T1000 (cell line): ENCODE measurements around the gene TRPM5.

ENCODE experiments used
- DNase-seq: peaks from one replicate; lab custom pipeline; 2025; ENCODE audit warnings: mixed read lengths; lab: John Stamatoyannopoulos, UW

TRPM5 gene

DNA sequence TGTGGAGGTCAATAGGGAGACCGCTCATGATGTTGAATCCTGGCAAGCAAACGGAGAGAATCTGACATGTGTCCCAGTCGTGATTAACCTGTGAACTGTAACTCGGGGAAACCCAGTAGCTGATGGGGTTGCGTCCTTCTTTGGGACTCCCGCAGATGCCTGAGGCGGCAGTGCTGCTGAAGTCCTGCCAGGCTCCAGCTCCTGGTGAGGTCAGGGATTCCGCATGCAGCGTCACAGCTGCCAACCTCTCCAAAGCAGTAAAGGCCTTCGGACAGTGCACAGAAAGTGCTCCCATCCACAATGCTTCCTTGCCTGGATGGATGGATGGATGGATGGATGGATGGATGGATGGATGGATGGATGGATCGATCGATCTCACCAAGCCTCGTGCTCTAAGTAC is 14.0 kb upstream of the TRPM5 start:
- DNase-seq, result no peak

GRCh38 chr11:2453436-2453835 is 9.1 kb upstream of the TRPM5 start:
- DNase-seq, result no peak

GRCh38 chr11:2452321-2453012 is 8.2 kb upstream of the TRPM5 start:
- no peak for DNase-seq

- DNase-seq, result no peak
Measured at GRCh38 chr11:2451916-2452315, 7.6 kb upstream of the TRPM5 start.

DNA sequence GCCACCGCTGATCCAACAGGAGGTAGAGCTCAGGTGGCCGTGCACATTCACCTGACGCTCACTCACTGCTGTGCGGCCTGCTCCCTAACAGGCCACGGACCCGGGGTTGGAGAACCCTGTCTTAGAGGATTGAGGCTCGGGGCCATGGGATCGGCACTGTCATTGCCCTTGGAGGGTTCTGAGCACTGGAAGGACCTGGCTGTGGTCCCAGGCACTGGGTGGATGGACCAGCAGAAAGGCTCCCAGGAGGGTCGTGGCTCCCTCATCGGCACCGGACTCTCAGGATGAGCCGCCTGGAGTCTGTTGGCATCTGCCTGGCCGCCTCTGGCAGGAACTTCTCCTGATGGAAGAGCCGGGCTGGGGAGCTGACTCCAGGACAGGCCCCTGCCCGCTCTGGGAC is 7.0 kb upstream of the TRPM5 start:
- DNase-seq, result no peak

GRCh38 chr11:2450321-2451041 is 6.2 kb upstream of the TRPM5 start:
- DNase-seq, result no peak

DNA sequence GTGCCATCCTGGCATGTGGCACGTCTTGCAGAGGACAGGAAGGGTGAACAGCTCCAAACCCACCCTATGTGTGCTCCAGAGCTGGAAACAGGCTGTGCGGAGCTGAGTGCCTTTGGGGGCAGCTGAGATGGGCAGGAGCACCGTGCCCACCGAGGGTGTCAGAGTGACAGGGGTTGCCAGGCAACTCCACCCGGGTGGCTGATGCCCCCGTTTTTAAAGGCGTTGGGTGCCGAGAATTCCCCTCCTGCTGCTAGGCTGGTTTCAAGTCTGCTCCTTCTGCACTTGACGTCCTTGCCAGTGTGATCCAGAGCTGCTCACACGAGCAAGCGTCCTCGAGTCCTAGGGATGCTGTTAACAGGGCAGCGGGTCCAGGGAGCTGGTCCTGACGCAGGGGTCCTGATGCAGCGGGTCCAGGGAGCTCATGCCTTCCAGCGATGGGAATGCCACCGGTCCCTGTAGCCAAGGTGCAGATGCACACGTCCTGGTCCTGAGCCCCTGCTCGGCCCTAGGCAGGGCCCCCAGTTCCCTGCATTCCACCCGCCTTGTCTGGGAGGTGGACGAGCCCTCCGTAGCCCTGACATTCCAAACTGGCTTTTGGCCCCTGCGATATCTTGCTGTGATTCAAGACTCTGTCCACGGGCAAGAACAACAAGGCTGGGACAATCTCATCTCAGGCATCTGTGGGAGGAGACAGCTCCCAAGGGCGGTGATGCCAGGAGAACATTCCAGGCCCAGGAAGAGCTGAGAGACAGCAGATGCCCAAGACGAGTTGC is 5.4 kb upstream of the TRPM5 start:
- DNase-seq, result no peak

DNA sequence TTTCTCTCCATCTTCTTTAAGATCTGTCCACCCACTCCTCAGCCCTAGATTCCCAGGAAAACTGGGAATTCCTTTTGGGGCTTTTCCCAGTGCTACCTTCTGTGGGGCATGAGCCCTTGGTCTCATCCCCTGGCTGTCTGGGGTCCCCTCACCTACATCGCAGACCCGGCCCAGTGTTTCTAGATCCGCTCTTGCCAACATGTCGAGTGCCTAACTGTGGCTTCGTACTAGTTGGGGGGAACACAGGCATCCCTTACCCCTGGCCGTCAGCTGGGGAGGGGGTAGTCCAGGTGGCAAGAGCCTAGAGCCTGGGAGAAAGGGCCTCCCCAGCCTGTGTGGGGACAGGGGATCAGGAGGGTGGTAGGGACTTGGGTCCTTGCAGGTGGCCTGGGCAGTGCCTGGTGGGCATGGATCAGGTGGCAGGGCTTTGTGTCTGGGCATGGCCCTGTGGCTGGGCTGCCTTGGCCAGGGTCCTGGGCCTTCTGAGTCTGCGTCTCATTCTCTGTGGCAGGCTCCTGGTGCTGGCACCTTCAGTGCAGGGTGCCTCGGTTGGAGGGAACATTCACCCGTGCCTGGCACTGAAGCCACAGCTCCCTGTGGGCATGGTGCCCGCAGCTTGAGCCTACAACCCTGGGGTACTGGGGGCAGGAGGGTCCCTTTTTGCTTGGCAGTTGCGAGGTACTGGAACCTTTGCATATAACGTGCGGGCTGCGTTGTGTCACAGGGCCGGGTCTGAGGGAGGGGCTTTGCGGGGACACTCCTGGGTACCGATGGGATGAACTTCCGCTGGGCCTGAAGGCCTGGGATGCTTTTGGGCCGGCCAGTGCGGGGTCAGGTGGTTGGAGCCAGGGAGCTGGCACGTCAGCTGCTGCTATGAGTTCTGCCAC is 4.6 kb upstream of the TRPM5 start:
- no peak for DNase-seq

DNA sequence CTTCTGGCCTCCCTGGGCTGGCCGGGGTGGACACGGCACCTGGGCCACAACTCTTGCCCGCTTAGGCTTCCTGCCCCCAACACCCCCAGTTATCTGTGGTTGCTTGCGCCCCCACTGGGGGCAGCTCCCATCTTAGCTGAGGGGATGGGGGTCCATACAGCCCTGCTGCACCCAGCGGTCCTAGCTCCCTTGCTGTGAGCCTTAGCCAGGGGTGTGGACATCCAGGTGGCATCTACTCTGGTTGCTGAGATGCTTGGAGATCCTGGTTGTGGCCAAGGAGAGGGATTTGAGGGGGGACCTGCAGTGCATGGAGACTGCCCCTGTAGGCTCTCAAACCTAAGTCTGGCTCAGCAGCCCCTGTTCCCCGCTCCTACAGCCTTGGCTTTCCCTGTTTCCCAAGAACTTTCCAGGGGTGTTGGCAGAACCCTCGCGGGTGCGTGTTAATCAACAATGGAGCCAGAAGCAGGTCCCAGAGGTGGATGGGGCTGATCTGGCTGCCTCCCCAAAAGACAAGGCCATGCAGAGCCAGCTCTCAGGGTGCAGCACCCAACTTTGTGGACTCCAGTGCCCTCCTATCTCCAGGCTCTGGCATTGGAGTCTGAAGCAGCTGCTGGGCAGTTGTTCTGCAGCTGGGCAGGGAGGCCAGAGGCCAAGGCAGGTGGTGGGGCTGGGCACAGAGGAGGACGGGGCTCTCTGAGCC is 3.8 kb upstream of the TRPM5 start:
- no peak for DNase-seq

- DNase-seq, result no peak
Measured at GRCh38 chr11:2447253-2447950, 3.1 kb upstream of the TRPM5 start.

DNA sequence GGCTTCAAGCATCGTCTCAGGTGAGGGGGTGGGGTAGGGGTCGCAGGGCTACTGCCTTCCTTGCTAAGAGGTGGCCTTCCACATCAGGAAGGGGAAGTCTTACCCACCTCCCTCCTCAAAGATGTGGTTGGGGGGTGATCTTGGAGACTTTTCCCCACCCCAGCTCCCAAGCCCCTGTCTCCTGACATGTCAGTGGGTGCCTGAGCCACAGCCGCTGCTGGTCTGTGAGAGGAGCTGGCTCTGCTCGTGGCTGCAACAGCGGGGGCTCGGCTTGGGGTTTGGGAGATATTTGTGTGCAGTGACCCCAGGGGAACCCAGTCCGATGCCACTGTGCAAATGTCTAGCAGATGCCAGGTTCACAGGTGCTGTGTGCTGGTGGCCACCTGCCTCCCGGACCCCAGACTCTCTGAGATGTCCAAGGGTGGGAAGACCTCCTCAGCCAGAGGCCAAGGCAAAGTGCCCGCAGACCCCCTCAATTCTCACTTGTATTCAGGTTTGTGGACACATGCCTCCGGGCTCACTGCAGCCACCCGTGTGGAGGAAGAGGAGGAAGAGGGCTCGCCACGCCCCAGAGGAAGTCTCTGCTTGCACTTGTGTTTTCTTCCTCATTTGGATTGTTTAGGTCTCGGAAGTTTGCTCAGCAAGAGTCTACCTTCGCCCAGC is 2.4 kb upstream of the TRPM5 start:
- DNase-seq, result no peak

- DNase-seq, result no peak
Measured at GRCh38 chr11:2445746-2446551, 1.6 kb upstream of the TRPM5 start.

DNA sequence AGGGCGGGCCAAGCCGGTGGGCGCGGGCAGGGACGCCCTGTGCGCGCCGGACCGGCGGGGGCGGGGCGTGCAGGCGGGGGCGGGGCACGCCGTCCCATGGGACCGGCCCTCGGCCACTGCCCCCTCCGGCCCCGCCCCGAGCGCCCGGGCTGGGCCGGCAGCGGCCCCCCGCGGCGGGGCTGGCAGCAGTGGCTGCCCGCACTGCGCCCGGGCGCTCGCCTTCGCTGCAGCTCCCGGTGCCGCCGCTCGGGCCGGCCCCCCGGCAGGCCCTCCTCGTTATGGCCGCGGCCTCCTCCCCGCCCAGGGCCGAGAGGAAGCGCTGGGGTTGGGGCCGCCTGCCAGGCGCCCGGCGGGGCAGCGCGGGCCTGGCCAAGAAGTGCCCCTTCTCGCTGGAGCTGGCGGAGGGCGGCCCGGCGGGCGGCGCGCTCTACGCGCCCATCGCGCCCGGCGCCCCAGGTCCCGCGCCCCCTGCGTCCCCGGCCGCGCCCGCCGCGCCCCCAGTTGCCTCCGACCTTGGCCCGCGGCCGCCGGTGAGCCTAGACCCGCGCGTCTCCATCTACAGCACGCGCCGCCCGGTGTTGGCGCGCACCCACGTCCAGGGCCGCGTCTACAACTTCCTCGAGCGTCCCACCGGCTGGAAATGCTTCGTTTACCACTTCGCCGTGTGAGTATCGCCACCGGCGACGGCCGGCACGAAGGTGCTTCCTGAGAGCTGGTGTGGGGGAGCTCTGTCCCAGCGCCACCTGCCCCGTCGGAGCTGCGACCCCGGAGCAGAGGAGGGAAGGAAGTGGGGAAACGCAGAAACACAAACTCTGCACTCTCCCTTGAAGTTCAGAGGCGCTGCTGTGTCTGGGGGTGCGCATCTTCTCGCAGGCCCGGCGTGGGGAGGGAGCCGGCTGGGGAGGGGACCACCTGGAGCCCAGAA is 769 bp upstream of the TRPM5 start, which contains the start of gene KCNQ1:
Gene KCNQ1, plus strand, starts transcription at position 188 of the 925 bp plus-strand sequence. Its CDS starts 91 bp downstream, at position 279.
- no peak for DNase-seq

GRCh38 chr11:2443406-2443805 is 908 bp downstream of the TRPM5 start:
- DNase-seq, result no peak

- DNase-seq, result no peak
Measured at GRCh38 chr11:2442589-2442988, 1.7 kb downstream of the TRPM5 start.

DNA sequence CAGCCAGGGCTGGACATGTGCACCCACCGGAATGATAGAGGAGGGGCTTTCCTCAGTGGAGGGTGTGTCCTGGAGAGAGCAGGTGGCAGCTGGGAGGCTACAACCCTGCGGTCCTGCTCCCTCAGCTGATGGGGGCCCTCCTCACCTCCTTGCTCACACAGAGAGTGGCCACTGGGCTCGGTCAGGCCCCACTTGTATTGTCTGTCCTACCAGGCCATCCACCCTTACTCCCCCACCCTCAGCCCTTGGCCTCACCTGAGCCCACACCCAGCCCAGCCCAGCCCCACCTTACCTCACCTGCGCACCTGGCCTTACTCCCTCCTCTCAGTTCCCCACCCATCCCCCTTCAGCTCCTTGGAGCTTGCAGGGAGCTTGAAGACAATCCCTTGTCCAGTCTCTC is 3.1 kb downstream of the TRPM5 start:
- no peak for DNase-seq

- no peak for DNase-seq
Measured at GRCh38 chr11:2440646-2441045, 3.7 kb downstream of the TRPM5 start.

DNA sequence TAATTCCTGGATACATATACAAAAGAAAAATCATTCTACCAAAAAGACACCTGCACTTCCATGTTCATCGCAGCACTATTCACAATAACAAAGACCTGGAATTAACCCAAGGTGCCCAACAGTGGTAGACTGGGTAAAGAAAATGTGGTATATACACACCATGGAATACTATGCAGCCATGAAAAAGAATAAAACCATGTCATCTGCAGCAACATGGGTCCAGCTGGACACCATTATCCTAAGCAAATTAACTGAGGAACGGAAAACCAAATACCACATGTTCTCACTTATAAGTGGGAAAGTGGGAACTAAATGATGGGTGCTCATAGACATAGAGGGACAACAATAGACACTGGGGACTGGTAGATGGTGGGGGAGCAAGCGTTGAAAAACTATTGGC is 4.5 kb downstream of the TRPM5 start:
- DNase-seq, result no peak
